DLD1 (cell line): Measurements from ENCODE around the gene GDF7.

Experiments used
- in situ Hi-C: cut with HindIII; loops from 2 replicates; pipeline ENCODE4 v1.10.0; 2017; ENCODE audit warnings: low sequenced_read_pairs

The GDF7 gene

GRCh38 chr2:20671036-20671735, 4.2 kb downstream of the GDF7 start:
- in situ Hi-C loops, result no loop called here

DNA sequence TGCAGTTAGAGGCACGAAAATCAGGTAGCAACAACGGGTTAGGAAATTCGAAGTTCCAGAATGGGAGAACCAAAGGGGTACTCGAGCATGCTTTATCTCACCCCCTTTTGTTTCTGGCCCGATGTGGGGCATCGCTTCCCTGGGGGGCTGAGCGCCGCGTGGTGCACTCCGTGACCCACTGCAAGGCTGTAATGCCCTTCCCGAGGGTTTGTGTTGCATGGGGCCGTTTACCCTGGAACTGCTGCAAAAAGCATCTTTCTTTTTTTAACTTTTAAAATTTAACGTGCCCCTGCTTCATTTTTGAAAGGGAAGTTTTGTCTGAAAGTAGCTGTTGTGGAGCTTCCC, 4.8 kb downstream of the GDF7 start:
- in situ Hi-C loops, result no loop called here

DNA sequence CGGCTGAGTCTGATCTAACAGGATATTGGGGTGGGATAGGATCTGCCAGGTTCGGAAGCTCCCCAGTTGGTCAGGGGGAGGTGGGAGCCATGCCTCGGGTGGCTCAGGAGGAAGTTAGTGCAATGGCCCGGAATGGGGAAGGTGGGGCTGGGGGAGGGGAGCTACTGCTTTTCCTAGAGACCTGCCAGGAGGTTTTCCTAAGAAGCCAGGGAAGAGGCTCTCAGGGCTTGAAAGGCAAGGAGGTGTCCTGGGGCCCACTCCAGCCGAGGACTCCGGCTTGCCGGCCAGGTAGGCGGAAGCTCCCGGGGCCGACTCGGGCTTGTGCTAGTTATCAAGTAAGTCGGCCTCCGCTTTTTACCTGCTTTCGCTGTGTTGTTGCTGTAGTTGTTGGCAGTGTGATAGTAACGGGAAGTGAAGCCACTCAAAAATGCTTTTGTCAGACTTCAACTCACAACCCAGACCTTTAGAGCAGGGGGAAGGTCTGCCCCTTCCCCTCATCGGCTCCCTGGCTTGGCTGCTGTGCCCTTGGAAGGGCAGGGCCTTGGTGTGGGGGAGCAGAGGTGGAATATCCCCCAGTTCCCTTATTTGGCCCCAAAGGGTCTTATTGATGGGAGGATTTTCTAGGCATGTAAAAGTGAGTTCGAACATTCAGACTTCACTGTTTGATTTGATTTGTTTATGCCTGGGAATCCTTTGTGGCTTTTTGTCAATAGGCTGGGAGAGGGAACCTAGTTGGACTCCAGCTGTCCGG, 5.4 kb downstream of the GDF7 start:
- in situ Hi-C loops, result no loop called here

GRCh38 chr2:20673686-20674308, 6.9 kb downstream of the GDF7 start:
- in situ Hi-C loops, result no loop called here

GRCh38 chr2:20674309-20674965, 7.5 kb downstream of the GDF7 start:
- in situ Hi-C loops, result no loop called here

DNA sequence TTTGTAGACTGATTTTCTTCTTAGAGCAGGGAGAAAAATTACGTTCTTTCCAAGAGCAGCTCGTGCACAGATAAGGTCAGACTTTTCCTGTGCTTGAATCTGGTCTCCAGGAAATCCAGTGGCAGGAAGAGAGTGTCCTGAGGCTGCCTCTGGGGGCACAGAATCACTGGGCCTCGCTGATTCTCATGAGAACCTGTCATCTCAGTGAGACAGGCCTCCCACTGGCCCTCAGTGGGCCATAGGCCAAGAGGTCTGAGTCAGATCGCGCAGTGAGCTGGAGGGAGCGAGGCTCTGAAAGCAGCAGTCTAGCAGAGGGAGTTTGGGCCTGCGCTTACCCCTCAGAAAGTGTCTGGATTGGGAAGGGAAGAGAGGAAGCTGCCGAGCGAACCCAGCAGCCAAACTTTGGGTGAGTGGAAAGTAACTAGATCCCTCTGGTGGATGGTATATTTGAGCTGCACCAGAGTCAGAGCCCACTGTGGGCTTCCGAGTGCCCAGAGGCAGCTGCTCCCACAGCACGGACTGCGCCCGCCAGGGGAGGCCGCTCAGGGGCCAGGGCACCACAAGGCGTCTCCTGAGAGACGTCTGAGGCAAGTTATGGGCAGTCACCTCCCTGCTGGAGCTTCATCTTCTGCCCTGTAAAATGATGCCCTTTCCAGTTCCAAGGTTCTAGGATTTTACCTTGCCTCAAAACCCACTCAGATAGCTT, 8.2 kb downstream of the GDF7 start:
- in situ Hi-C loops, result no loop called here

GRCh38 chr2:20675701-20676352, 8.9 kb downstream of the GDF7 start:
- in situ Hi-C loops, result no loop called here

DNA sequence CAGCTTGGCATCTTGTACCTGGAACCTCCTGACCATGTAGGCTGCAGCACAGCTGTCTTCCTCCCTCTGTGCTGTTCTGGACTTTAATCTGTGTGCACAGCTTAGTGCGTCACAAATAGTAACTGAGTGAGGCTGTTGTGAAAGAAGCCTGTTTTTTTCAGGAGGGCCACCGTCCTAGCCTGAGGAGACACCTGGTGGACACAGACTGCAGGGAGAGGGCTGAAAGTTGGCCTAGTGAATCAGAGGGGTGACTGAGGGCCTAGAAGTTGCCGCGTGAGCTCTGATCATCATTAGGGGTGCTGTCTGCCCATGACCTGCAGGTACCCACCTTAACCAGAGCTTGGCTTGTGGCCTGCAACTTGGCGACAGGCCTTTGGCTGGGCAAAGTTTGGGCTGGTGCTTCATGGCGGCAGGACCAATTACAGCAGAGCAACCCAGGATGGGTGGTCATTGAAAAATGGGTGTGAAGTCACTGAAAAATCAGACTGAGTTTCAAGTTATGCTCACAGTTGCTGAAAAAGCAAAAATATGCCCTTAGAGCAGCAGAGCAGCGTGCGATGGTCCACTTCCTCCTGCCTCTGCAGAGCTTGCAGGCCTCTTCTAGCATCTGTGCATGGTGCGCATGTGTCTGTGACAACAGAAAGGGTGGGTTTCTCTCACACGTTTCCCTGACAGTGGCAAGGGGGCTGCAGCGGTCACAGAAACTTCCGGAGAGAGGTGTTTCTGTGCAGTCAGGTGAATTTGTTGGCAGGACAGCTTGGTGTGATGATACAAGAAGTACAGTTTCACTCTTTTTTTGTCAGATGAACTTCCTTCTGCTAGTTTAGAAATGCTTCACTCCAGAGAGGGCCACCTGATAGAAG, 9.6 kb downstream of the GDF7 start:
- in situ Hi-C loops, result no loop called here

GRCh38 chr2:20677301-20678085, 10.5 kb downstream of the GDF7 start:
- in situ Hi-C loops, result no loop called here

- in situ Hi-C loops, result no loop called here
These were observed 11.1 kb downstream of the GDF7 start for GRCh38 chr2:20678086-20678395.

- in situ Hi-C loops, result no loop called here
These were observed 11.8 kb downstream of the GDF7 start for GRCh38 chr2:20678780-20679179.

DNA sequence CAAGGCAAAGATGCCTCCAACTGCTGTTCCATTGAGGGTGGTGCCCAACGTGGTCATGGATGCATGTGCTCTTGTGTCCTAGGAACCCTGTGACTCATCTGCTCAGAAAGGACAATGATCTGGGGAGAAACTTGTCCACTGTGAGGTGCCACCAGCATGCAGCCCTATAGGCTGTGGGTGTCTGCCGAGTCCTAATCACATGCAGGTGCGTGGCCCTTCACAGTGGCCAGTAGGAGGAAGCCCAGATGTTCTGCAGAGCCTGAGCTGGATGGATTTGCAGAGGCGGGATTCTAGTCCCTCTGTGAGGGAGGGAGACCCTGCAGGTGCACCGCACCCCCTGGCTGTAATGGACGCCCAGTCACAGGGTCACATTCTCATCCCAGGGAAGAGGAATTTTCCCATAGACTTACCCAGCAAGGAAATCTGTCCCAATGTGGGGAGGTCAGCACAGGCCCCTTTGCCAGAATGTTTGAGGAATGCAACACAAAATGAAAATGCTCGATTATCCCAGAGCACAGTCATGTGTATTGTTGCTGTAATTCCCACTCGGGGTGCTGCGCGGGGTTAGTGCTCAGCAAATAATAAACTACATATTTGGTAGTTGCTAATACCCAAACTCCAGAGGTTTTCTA, 13.9 kb downstream of the GDF7 start:
- in situ Hi-C loops, result no loop called here

GRCh38 chr2:20682167-20682920, 15.4 kb downstream of the GDF7 start:
- in situ Hi-C loops, result no loop called here

- in situ Hi-C loops, result no loop called here
These were observed 17.7 kb downstream of the GDF7 start for GRCh38 chr2:20684581-20685063.

GRCh38 chr2:20687260-20687832, 20.4 kb downstream of the GDF7 start:
- in situ Hi-C loops, result no loop called here

DNA sequence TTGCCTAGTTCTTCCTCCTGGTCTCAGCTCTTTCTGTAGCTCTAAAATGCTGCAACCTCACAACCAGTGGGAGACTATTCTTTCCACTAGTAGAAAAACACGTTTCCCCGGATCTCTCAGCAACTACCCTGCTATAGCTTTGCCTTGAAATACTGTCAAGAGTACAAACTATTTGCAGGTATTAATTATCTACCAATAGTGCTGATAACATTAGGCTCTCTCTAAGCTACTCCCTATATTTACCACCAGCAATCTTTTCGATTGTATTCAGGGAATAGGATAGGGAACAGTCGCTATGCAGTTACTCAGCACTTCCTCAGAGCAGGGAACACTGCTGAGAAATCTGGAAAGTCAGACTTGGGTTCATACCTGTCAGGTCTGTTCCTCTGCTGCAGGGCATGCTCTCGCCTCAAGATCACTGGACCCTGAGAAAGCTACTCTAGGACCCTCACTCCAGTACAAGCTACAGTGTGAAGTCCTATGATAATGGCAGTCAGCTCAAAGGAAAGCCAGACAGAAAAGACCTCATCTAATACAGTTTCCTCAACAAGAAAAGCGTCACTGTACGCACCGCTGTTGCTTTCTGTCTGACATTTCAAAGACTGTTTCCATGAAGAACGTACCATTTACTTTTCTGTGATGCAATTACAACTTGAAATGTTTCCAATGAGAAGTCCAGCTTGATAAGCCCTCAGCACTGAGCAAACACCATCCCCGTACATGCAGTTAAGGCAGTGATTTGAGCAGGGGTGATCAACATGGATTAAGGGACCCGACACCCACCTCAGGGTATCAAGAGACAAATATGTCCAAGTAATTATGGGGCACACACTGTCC, 22.7 kb downstream of the GDF7 start:
- in situ Hi-C loops, result loop anchor here (10.0 kb wide), 1 partner anchor 225 kb away; no protein-coding TSS in a partner anchor
